ENCODE data around the gene MCC.

DNA sequence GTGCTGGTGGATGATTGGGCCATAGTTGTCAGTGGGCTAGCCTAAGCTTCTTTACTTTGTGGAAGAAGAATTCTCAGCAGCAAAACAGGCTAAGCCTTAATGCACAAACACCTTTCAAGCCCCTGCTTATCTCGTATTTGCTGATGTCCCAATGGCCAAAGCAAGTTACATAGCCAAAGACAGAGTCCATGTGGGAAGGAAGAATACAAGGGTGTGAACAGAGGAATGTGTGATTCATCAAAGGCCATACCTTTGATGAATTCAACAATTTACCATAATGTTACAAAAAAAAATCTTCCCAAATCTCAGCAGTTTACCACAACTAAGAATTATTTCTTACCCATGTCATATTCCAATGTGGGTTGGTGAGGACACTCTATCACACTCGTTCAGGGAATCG, 24.1 kb upstream of the MCC start:
- TF ChIP-seq, protein P1, sequence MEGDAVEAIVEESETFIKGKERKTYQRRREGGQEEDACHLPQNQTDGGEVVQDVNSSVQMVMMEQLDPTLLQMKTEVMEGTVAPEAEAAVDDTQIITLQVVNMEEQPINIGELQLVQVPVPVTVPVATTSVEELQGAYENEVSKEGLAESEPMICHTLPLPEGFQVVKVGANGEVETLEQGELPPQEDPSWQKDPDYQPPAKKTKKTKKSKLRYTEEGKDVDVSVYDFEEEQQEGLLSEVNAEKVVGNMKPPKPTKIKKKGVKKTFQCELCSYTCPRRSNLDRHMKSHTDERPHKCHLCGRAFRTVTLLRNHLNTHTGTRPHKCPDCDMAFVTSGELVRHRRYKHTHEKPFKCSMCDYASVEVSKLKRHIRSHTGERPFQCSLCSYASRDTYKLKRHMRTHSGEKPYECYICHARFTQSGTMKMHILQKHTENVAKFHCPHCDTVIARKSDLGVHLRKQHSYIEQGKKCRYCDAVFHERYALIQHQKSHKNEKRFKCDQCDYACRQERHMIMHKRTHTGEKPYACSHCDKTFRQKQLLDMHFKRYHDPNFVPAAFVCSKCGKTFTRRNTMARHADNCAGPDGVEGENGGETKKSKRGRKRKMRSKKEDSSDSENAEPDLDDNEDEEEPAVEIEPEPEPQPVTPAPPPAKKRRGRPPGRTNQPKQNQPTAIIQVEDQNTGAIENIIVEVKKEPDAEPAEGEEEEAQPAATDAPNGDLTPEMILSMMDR (conservative IDR thresholded peaks at IDR 0.05; ENCODE audit: low read depth, low read length): no peak
- TF ChIP-seq EZH2 (IDR thresholded peaks at IDR 0.05; ENCODE audit: low read length, unreplicated experiment): no peak

All from PC-3 (cell line).